ENCODE results near the gene PRKRA. TPM values are rescaled to one million over a fixed set of nuclear protein-coding genes. Genes with fewer than 3 reads are reported as not detected.
A peak's percentile ranks its signal among the peaks of the same experiment; 100 is the strongest.

The PRKRA gene
- total and polyA plus RNA-seq, 2 of the 13 experiments (the other 11 are each of a cell fraction or from before 2014, with no cell fraction given) = 53.1 to 74.7 TPM

DNA sequence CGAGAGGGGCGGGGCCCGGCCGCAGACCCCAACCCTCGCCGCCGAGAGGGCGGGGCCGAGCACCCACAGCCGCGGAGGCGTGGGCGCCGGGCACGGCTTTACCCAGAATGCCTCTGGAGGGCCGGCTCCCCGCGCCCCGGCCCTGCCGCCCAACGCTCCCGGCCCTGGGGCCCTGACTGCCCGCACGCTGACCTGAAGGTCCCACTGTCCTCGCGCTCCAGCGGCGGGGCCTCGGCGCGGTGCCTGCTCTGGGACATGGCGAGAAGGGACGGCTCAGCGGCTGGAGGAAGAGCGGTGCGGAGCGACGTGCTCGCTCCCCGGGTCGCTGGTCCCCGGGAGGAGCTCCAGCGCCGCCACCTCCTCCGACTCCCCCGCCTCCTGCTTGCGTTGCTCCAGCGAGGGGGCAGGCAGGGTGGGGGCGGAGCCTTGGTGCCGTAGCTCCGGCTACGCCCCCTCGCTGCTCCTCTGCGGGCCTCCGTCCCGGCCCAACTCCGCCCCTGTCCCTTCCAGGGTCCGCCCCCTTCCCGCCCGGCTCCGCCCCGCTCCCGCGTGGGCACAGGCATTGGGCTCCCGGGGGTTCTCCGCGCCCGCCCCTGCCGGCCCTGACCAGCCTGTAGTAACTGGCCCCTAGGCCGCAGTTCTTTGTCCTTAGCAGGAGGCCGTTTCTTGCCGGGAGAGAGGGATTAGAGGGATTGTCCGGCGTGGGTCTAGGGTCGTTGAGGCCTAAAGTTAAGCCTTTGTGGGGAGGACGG, at the start of gene PRKRA, which contains the start of gene PJVK (continued):
- TF ChIP-seq ZNF251 (CRISPR knock-in tag; IDR thresholded peaks at IDR 0.05) (no peak), ZNF431 (CRISPR knock-in tag; IDR thresholded peaks at IDR 0.05; ENCODE audit: borderline replicate concordance, low read depth) (peak; percentile 94; the same call in 1 of the 2 replicates), ZNF605 (CRISPR knock-in tag; IDR thresholded peaks at IDR 0.05) (peak; percentile 66; the same call in 1 of the 2 replicates), ZNF607 (CRISPR knock-in tag; IDR thresholded peaks at IDR 0.05; ENCODE audit: borderline replicate concordance) (peak; percentile 22; the same call in 1 of the 2 replicates), ZNF564 (CRISPR knock-in tag; IDR thresholded peaks at IDR 0.05) (peak; percentile 89), HOXA5 (CRISPR knock-in tag; IDR thresholded peaks at IDR 0.05) (peak; percentile 84; the same call in 1 of the 2 replicates), TCF7 (IDR thresholded peaks at IDR 0.05; ENCODE audit: low read depth) (no peak), NFE2 (CRISPR knock-in tag; IDR thresholded peaks at IDR 0.05) (no peak), CREM (IDR thresholded peaks at IDR 0.05) (peak; percentile 17; the same call in 1 of the 2 replicates), CREM (CRISPR knock-in tag; IDR thresholded peaks at IDR 0.05) (no peak), ZNF614 (CRISPR knock-in tag; IDR thresholded peaks at IDR 0.05; ENCODE audit: borderline replicate concordance) (peak; percentile 84; the same call in 1 of the 2 replicates), ZNF441 (CRISPR knock-in tag; IDR thresholded peaks at IDR 0.05; ENCODE audit: borderline replicate concordance) (peak; percentile 80), HMGA1 (CRISPR knock-in tag; conservative IDR thresholded peaks at IDR 0.05) (no peak), MED8 (CRISPR knock-in tag; IDR thresholded peaks at IDR 0.05; ENCODE audit: insufficient replicate concordance) (peak; percentile 94), ARNT2 (CRISPR knock-in tag; IDR thresholded peaks at IDR 0.05; ENCODE audit: low read depth) (peak; percentile 95), KMT2B (CRISPR knock-in tag; IDR thresholded peaks at IDR 0.05) (no peak; the same call in none of the 2 replicates), BHLHE40 (IDR thresholded peaks at IDR 0.05; ENCODE audit: low read length) (0 out of 2 replicates have a peak, but pooled peaks have one; percentile 16), POLR2AphosphoS2 (IDR thresholded peaks at IDR 0.05; ENCODE audit: low read depth, low read length) (peak; percentile 82; the same call in 1 of the 2 replicates), NRL (CRISPR knock-in tag; IDR thresholded peaks at IDR 0.05; ENCODE audit: borderline replicate concordance) (no peak; the same call in 1 of the 2 replicates)
- TF ChIP-seq, protein P1, sequence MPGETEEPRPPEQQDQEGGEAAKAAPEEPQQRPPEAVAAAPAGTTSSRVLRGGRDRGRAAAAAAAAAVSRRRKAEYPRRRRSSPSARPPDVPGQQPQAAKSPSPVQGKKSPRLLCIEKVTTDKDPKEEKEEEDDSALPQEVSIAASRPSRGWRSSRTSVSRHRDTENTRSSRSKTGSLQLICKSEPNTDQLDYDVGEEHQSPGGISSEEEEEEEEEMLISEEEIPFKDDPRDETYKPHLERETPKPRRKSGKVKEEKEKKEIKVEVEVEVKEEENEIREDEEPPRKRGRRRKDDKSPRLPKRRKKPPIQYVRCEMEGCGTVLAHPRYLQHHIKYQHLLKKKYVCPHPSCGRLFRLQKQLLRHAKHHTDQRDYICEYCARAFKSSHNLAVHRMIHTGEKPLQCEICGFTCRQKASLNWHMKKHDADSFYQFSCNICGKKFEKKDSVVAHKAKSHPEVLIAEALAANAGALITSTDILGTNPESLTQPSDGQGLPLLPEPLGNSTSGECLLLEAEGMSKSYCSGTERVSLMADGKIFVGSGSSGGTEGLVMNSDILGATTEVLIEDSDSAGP (CRISPR knock-in tag; IDR thresholded peaks at IDR 0.05; ENCODE audit: borderline replicate concordance) = peak; percentile 91
- TF ChIP-seq, protein P2, sequence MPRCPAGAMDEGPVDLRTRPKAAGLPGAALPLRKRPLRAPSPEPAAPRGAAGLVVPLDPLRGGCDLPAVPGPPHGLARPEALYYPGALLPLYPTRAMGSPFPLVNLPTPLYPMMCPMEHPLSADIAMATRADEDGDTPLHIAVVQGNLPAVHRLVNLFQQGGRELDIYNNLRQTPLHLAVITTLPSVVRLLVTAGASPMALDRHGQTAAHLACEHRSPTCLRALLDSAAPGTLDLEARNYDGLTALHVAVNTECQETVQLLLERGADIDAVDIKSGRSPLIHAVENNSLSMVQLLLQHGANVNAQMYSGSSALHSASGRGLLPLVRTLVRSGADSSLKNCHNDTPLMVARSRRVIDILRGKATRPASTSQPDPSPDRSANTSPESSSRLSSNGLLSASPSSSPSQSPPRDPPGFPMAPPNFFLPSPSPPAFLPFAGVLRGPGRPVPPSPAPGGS (CRISPR knock-in tag; IDR thresholded peaks at IDR 0.05) = peak; percentile 89
- TF ChIP-seq, protein P3, sequence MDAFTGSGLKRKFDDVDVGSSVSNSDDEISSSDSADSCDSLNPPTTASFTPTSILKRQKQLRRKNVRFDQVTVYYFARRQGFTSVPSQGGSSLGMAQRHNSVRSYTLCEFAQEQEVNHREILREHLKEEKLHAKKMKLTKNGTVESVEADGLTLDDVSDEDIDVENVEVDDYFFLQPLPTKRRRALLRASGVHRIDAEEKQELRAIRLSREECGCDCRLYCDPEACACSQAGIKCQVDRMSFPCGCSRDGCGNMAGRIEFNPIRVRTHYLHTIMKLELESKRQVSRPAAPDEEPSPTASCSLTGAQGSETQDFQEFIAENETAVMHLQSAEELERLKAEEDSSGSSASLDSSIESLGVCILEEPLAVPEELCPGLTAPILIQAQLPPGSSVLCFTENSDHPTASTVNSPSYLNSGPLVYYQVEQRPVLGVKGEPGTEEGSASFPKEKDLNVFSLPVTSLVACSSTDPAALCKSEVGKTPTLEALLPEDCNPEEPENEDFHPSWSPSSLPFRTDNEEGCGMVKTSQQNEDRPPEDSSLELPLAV (CRISPR knock-in tag; conservative IDR thresholded peaks at IDR 0.05; ENCODE audit: low read depth) = no peak
